Suppressor macrophage treated with lipopolysaccharide for 4 hours (primary cell): ENCODE data around the gene MB21D2.
"Not testable (repeated sequence)": the region's sequence is repeated elsewhere in the genome, so short reads cannot be mapped to it uniquely, and the experiment has no call there.

Experiments
- DNase-seq: peaks from one replicate; pipeline ENCODE4 v3.0.0-alpha.2; 2020

The MB21D2 gene

GRCh38 chr3:192917404-192918274 is at the start of gene MB21D2:
Gene MB21D2 (minus strand): TSS chr3:192917856. CDS start chr3:192917840, 16 bp downstream.
- peak; percentile 85 for DNase-seq

- DNase-seq = not testable (repeated sequence)
Measured at GRCh38 chr3:192964959-192965719, 47.5 kb upstream of the MB21D2 start.

- DNase-seq = peak; percentile 10
Measured at GRCh38 chr3:192959773-192960172, 42.1 kb upstream of the MB21D2 start.

- DNase-seq = no peak
Measured at GRCh38 chr3:192958219-192958872, 40.7 kb upstream of the MB21D2 start.

GRCh38 chr3:192957441-192958021 is 39.9 kb upstream of the MB21D2 start:
- peak; percentile 95 for DNase-seq

GRCh38 chr3:192953926-192954325 is 36.3 kb upstream of the MB21D2 start:
- no peak for DNase-seq

- DNase-seq = no peak
Measured at GRCh38 chr3:192947421-192947820, 29.8 kb upstream of the MB21D2 start.

- DNase-seq = no peak
Measured at GRCh38 chr3:192943393-192943792, 25.7 kb upstream of the MB21D2 start.

- DNase-seq = no peak
Measured at GRCh38 chr3:192942625-192943024, 25.0 kb upstream of the MB21D2 start.

- no peak for DNase-seq
Measured at GRCh38 chr3:192940129-192940528, 22.5 kb upstream of the MB21D2 start.

GRCh38 chr3:192935441-192935840 is 17.8 kb upstream of the MB21D2 start:
- no peak for DNase-seq

- peak; percentile 56 for DNase-seq
Measured at GRCh38 chr3:192933779-192934460, 16.3 kb upstream of the MB21D2 start.

GRCh38 chr3:192933259-192933658 is 15.6 kb upstream of the MB21D2 start:
- DNase-seq = no peak

GRCh38 chr3:192931825-192932224 is 14.2 kb upstream of the MB21D2 start:
- no peak for DNase-seq

GRCh38 chr3:192930577-192930976 is 12.9 kb upstream of the MB21D2 start:
- DNase-seq = no peak

GRCh38 chr3:192929755-192930547 is 12.3 kb upstream of the MB21D2 start:
- DNase-seq = peak; percentile 65

GRCh38 chr3:192929146-192929545 is 11.5 kb upstream of the MB21D2 start:
- DNase-seq = no peak

GRCh38 chr3:192928720-192929119 is 11.1 kb upstream of the MB21D2 start:
- no peak for DNase-seq

GRCh38 chr3:192928016-192928415 is 10.4 kb upstream of the MB21D2 start:
- DNase-seq = no peak

GRCh38 chr3:192927016-192927415 is 9.4 kb upstream of the MB21D2 start:
- no peak for DNase-seq

- no peak for DNase-seq
Measured at GRCh38 chr3:192923731-192924130, 6.1 kb upstream of the MB21D2 start.

- DNase-seq = no peak
Measured at GRCh38 chr3:192921793-192922192, 4.1 kb upstream of the MB21D2 start.
